A673 (cell line): Measurements from ENCODE around the gene SIRT7. TPM values are rescaled to one million over a fixed set of nuclear protein-coding genes. Genes with fewer than 3 reads are reported as not detected.

Source experiments
- BruUV-seq: library from RNA; stranded (reverse); fragments of 400-500 nt; replicated peaks from 2 replicates; lab custom pipeline; 2021; lab: Mats Ljungman, UMichigan
- CTCF ChIA-PET: fragments of 300-600 bp; sonication (Branson Sonifier 250); formaldehyde crosslinking; loops from one replicate; lab custom pipeline; 2022; ENCODE audit warnings: antibody characterized with exemption; lab: Charles Lee
- POLR2A ChIA-PET: fragments of 300-600 bp; sonication (Branson Sonifier 250); formaldehyde crosslinking; loops from one replicate; lab custom pipeline; 2022; ENCODE audit warnings: antibody characterized with exemption; ENCODE audit not compliant: low non-redundant PET; lab: Charles Lee
- DNase-seq: peaks from one replicate; pipeline ENCODE4 v3.0.0-alpha.2; 2015; ENCODE audit warnings: low spot score
- H3K27ac ChIP-seq: fragments of 200-600 bp; sonication (generic); 2 replicates; pipeline ENCODE4 v1.5.1; 2016; ENCODE audit warnings: mixed run types, low read depth, mild to moderate bottlenecking, mixed read lengths, antibody characterized with exemption, low read length; ENCODE audit not compliant: poor library complexity, severe bottlenecking
- H3K27me3 ChIP-seq: fragments of 200-600 bp; sonication (generic); replicated peaks from 2 replicates; pipeline ENCODE4 v1.6.1; 2017; ENCODE audit warnings: mixed run types, low read depth, mild to moderate bottlenecking, mixed read lengths, antibody characterized with exemption, low read length; ENCODE audit not compliant: insufficient read depth, poor library complexity
- H3K36me3 ChIP-seq: fragments of 200-600 bp; sonication (generic); 2 replicates; pipeline ENCODE4 v1.6.1; 2016; ENCODE audit warnings: mixed run types, mild to moderate bottlenecking, mixed read lengths, antibody characterized with exemption, low read length; ENCODE audit not compliant: insufficient read depth, poor library complexity, severe bottlenecking
- H3K4me1 ChIP-seq: fragments of 200-600 bp; sonication (generic); 2 replicates; pipeline ENCODE4 v1.6.1; 2017; ENCODE audit warnings: mixed run types, mild to moderate bottlenecking, mixed read lengths, antibody characterized with exemption, low read length; ENCODE audit not compliant: insufficient read depth, poor library complexity, severe bottlenecking
- H3K4me3 ChIP-seq: fragments of 200-600 bp; sonication (generic); 2 replicates; pipeline ENCODE4 v1.5.1; 2016; ENCODE audit warnings: low read depth, mixed run types, mild to moderate bottlenecking, mixed read lengths, low read length; ENCODE audit not compliant: poor library complexity, severe bottlenecking
- H3K9me3 ChIP-seq: fragments of 200-600 bp; sonication (generic); 2 replicates; pipeline ENCODE4 v1.6.1; 2016; ENCODE audit warnings: mixed run types, low read depth, mild to moderate bottlenecking, mixed read lengths, antibody characterized with exemption, low read length; ENCODE audit not compliant: poor library complexity, severe bottlenecking
- CTCF ChIP-seq: fragments of 300-800, 200-600 bp; sonication (generic); conservative IDR thresholded peaks from 2 replicates; pipeline ENCODE4 v1.5.1; 2017; ENCODE audit warnings: low read depth, mild to moderate bottlenecking, antibody characterized with exemption, low read length, moderate library complexity, mixed read lengths
- EZH2 ChIP-seq: fragments of 200-600 bp; sonication (generic); IDR thresholded peaks from 2 replicates; pipeline ENCODE4 v1.6.1; 2017; ENCODE audit warnings: borderline replicate concordance, low read depth, mild to moderate bottlenecking, mixed read lengths, antibody characterized with exemption, low read length; ENCODE audit not compliant: poor library complexity, severe bottlenecking
- intact Hi-C: fragments of 100-400 bp; cut with micrococcal nuclease; formaldehyde crosslinking; loops from one replicate; pipeline ENCODE4 v1.10.0; 2022; ENCODE audit not compliant: unreplicated experiment
- total RNA-seq: library from RNA; stranded (reverse); gene quantifications from 2 replicates; pipeline ENCODE4 v1.2.3, GENCODE V29; 2021

SIRT7 gene
- total RNA-seq, 1 experiment from 2014 or later = 36.6 TPM

- peaks cover 31% of the 10 kb centered on the region for H3K36me3 ChIP-seq
- no TSS peak for BruUV-seq
- intact Hi-C loops = no loop called here
Observed at GRCh38 chr17:81870981-81871386, 47.0 kb downstream of the SIRT7 start, which contains the start of gene ARHGDIA. ARHGDIA (minus strand) TSS chr17:81871337; CDS start chr17:81869930, 1,407 bp downstream.

GRCh38 chr17:81870131-81870980, 47.6 kb downstream of the SIRT7 start:
- BruUV-seq = no TSS peak
- POLR2A ChIA-PET = no interaction called here
- CTCF ChIA-PET = no interaction called here
- no peaks in the 10 kb centered on the region for H3K9me3 ChIP-seq
- intact Hi-C loops = no loop called here
- no peaks in the 10 kb centered on the region for H3K27me3 ChIP-seq
- TF ChIP-seq EZH2 (no peak), CTCF (no peak)
- peak overlapping the region; percentile 80 for H3K4me3 ChIP-seq
- H3K27ac ChIP-seq = peak overlapping the region; percentile 94
- H3K4me1 ChIP-seq = peaks cover 31% of the 10 kb centered on the region
- peaks cover 35% of the 10 kb centered on the region for H3K36me3 ChIP-seq
- DNase-seq = peak; percentile 64

More at GRCh38 chr17:81870981-81871386, 47.0 kb downstream of the SIRT7 start, which contains the start of gene ARHGDIA:
- Histone ChIP-seq H3K4me3 (peak within 1 kb of the TSS; percentile 80), H3K27me3 (no peaks in the 10 kb centered on the region), H3K27ac (peak within 1 kb of the TSS; percentile 100), H3K4me1 (peaks cover 31% of the 10 kb centered on the region), H3K9me3 (no peaks in the 10 kb centered on the region)
- no peak for TF ChIP-seq CTCF
- TF ChIP-seq EZH2 = no peak
- POLR2A ChIA-PET = no interaction called here
- DNase-seq = no peak
- CTCF ChIA-PET = no interaction called here

GRCh38 chr17:81869221-81870130, 48.5 kb downstream of the SIRT7 start:
- CTCF ChIA-PET = interaction anchor here (0.6 kb wide), 1 partner anchor 8 kb away, joined by 3 read pairs; no protein-coding TSS in a partner anchor
- H3K4me1 ChIP-seq = peaks cover 31% of the 10 kb centered on the region
- peak; percentile 61 for DNase-seq
- H3K4me3 ChIP-seq = peak overlapping the region; percentile 80
- intact Hi-C loops = no loop called here
- peak overlapping the region; percentile 94 for H3K27ac ChIP-seq
- TF ChIP-seq CTCF (peak; percentile 96), EZH2 (no peak)
- no peaks in the 10 kb centered on the region for H3K9me3 ChIP-seq
- POLR2A ChIA-PET = no interaction called here
- H3K27me3 ChIP-seq = no peaks in the 10 kb centered on the region
- peaks cover 35% of the 10 kb centered on the region for H3K36me3 ChIP-seq
- no TSS peak for BruUV-seq
